GM18526 (cell line): ENCODE data around the gene LNX2.

Experiments used
- POLR2A ChIP-seq: IDR thresholded peaks from 3 replicates; pipeline ENCODE4 v1.6.1; 2011; ENCODE audit not compliant: insufficient read length; ENCODE audit errors: extremely low read depth

The LNX2 gene

DNA sequence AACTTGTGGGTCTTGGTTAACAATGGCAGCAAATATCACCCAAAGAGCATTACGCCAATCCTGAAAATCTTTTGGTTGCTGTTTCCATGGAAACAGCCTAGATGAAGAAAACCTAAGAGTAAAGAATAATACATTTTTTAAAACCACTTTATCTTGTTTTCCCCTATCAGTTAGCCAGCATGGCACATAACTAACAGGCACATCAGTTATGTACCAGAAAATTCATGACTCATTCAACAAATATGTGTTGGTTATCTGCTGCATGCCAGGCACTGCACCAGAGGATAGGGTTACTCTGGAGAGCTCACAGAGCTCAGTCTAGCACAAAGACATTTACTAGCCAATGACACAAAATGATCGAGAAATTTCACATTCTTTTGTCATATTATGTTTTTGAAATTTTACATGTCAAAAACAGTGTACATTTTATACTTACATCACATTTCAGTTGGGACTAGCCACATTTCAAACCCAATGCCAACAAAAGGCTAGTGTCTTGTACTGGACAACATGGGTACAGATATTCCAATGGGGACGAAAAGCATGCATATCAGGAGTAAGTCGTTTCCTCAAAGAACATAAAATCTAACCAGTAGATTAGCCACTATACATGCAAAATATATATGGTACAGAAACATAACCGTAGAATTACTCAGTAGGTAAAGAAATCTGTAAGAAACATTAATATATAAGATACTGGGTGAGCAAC is 20.3 kb downstream of the LNX2 start:
- no peak for TF ChIP-seq POLR2A

DNA sequence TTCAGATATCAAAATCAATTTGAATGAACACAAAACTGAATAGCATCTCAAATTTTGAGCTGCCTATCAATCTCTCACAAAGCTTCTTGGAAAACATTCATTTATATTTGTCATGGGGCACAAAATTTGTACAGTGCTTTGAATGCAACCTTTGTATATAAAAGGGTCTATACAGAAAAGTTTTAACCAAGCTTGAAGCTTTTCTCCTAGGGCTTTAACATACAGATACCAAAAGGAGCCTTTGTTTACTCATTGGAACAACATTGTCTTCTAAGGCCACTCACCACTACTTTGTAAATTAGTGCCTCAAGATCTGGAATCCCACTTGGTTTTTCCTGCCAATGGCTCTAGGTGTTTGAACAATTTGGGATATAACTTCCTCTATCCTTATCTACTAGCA is 21.2 kb downstream of the LNX2 start:
- no peak for TF ChIP-seq POLR2A

DNA sequence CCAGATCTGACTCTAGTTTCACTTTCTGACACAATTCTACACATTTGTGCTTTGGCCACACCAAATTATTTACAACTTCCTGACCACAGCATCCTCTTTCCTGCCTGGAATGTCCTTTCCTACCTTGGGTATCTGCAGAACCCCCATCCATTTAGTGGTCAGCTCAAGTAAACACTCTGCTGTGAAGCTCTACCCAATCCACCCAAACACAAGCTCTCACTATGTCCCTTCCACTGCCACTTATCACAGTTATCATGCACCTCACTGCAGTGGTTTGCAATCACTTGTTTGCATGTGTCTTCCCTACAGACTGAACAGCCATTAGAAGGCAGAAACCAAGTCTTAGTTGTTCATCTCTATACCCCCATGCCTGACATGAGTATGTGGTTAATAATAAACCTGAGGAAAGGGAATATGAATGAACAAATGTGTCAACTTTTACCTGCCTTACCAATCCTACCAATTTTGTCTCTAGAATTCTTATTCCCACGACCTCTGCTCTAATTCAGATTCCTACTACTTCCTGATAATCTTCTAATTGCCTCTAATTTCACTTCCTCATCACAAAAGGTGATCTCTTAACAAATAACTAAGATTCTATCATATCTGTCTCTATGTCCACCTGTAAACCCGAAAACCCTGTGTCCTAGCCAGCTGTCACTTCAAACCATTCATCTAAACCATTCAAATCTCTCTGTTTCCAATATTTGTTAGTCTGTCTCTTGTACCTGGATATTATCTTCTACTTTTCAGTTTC is 25.1 kb downstream of the LNX2 start:
- TF ChIP-seq POLR2A: no peak

DNA sequence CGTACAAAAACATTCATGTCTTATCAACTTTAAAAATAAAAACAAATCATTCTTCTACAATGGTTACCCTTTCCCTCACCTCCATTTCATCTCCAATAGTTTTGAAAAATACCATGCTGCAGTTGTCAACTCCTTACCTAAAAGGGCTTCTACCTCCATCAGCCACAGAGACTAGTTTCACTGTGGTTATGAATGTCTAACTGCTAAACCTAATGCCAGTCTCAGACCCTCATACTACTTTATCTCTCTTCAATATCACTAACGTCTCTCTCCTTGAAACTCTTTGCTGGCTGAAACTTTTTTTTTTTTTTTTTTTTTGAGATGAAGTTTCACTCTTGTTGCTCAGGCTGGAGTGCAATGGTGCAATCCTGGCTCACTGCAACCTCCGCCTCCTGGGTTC is 27.1 kb downstream of the LNX2 start:
- TF ChIP-seq POLR2A: no peak

DNA sequence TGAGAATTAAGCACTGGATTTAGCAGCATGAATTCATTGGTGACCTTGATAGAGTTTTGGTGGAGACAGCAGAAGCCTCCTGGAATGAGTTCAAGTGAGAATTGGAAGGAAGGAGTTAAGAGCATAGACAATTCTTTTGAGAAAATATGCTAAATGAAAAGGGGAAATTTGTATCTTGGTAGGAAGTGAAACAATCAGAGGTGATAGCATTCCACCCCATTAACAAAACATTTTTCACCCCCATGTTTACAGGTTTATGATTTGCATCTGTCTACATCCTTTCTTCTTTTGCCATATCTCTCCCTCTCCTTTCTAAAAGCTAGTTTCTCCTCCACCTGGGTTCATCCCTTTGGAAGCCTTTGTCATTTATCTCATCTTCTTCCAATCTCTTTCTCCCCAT is 27.5 kb downstream of the LNX2 start:
- TF ChIP-seq POLR2A: no peak

DNA sequence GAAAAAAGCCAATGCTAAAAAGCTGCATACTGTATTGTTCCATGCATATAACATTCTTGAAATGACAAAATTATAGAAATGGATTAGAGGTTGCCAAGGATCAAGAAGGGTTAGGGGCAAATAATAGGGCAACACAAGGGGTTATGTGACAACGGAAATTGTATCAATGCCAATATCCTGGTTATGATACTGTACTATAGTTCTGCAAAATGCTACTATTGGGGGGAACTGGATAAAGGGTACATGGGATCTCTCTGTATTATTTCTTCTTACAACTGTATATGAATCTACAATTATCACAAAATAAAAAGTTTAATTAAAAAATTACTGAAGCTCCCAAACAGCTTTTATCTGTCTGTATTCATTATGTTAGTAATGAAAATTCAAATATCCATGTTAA is 31.9 kb downstream of the LNX2 start:
- TF ChIP-seq POLR2A: no peak

DNA sequence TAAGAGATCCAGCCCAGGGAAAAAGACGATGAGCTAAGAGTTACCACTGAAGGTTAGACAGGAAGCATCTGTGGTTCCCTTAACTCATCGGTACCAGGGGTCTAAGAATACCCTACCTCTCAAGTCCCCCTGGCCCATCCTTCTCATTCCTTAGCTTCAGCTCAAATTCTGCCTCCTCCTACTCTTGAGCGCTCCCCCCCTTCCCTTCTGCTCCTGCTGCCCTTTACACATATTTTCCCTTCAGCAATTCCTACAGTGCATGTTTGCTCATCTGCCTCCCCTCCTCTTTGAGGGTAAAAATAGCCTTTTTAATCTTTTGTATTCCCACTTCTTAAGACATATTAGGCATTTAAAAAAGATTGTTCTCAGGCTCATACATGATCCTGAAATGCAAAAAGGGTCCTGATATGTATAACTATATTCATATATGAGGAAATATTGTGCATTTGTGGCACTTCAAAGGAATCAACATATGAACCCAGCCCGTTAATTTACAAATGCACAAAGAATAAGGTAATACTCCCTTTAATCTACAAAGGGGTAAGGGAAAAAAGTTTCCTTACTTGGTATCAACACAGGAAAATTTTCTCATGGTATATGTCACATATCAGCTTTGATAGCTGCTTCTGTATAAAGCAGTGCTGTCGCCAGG is 33.1 kb downstream of the LNX2 start:
- TF ChIP-seq POLR2A: no peak

DNA sequence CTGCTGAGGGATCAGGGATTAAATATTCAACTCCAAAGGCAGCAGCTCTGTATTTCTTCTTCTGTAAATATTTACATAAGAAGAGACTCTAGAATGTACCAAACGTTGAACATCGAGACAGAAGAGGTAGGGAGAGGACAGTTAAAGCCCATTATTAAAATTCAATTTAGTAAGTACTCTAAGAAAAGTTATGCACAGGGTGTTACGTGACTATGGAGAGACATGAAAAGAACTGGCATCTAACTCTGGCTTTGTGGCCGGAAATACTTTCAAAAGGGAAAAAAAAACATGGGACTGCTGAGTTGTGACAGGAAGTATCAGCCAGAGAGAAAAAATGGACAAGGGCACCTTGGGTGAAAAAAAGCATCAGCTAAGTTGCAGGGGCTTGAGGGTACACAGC is 36.7 kb downstream of the LNX2 start:
- no peak for TF ChIP-seq POLR2A

DNA sequence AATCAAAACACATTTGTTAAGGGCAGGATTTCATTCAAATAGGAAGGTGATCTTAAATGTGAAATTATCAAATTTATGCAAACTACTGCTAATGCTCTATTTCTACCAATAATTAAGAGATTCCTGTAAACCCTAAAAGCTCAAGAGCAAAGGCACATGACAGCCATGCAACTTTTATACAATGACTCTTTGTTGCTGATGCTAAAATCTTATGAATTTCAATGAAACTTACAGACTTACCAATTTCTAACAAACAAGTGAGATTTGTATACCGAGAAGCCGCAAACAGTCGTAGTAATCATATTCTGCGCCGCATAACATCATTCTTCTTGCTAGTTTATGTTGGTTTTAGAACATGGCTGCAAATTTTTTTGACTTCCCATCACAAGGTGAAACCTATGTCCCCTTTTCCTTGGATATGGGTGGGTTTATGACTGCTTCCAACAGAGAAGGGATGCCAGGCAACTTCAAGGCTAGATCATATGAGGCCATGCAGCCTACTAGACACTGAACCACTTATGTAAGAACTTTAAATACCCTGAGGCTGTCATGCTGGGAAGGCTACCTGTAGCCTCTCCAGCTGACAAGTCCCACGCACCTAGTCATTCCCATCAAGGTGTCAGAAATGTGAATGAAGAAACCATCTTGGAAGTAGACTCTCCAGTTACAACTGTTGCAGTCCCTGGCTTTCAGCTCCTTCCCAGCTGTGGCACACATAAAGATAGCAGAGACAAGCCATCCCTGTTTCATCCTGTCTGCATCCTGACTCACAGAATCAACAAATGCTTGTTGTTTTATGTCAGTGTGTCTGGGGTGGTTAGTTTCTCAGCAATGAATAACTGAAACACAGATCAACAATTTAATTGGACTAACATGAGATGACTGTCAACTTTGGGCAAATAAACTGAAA is 42.0 kb downstream of the LNX2 start:
- no peak for TF ChIP-seq POLR2A

DNA sequence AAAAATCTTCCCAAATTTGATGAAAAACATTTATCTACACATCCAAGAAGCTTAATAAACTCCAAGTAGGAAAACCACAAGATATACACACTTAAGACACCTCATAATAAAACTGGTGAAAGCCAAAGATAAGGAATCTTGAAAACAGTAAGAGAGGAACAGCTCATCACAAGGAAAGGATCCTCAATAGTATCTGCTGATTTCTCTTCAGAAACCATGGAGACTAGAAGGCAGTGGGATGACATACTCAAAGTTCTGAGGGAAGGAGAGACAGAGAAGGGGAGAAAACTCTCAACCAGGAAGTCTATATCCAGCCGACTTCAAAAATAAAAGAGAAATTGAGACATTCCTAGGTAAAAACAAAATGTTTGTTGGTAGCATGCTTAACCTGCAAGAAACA is 45.7 kb downstream of the LNX2 start:
- no peak for TF ChIP-seq POLR2A

DNA sequence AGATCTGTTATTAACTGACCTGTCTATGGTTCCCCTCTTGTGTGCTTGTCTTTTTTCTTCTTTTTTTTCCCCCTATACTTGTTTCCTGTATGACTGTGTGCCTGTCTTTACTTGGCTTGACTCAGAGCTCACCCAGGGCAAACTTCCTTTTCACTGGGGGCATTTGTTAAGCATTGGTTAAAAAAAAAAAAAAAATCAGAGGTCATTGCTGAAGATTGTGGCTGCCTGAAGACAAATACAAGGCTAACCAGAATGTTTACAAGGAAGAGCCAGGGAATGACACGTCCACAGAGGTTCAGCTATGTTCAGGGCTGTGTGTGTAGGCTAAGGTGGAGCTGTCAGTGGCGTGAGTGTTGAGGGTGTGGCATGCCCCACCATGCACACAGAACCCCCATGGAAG is 47.1 kb downstream of the LNX2 start:
- no peak for TF ChIP-seq POLR2A

DNA sequence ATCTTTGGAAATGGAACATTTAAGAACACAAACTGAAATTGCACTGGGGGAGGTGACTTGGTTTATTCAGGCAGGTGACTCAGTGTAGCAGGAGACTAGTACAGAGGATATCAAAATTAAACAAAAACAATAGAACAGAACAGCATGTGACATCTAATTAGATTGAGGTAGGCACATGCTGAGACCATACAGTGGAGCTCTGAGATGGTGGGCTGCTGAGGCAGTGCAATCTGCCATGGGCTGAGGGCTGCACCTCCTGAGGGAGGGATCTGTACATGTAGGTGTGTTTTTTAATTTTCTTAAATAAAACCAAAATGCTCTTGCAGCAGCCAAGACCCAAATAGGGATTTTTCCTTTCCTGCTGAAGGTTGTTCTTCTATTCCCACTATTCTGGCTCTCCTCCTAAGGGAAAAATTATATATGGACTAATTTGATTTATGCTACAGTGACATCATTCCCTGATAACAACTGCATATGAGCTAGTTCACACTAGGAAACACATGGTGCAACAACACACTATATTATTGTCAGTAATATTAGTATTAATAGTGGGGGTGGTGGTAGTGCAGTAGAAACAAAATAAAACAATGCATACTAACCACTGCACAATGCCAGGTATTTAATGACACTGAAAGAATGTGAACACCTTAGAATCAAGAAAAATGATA is 48.0 kb downstream of the LNX2 start:
- no peak for TF ChIP-seq POLR2A

DNA sequence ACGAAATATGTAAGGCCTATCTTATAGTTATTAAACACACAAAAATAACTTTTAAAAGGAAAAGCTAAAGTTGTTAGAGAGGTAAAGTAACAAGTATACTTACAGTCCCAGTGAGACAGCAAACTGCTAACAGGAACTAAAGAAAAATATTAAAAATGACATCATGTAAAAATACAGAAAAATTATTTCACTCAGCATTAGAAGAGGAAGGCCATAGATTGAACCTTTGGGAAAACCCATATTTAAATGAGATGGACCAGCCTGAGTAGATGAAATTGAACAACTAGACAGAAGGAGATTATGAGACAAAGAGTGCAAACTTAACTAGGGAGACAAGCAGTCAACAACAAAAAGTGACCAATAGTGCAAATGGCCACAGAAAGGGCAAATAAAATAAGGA is 49.4 kb downstream of the LNX2 start:
- TF ChIP-seq POLR2A: no peak

DNA sequence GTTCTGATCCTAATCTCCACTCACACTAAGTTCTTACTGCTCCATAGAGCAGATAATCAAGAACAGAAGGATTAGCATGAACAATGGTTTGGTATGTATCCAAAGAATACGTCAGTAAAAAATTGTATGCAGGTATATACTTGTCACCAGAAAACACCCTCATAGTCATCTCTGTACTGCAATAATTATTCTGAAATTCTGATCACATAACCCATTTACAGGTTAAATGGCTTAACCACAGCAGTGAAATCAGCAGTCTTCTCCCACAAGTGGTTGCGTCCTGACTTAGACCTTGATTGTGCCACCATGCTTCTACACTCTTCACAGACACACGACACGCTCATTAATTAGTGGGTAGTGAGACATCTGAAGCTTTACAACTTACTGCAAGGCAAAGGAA is 50.9 kb downstream of the LNX2 start:
- no peak for TF ChIP-seq POLR2A

DNA sequence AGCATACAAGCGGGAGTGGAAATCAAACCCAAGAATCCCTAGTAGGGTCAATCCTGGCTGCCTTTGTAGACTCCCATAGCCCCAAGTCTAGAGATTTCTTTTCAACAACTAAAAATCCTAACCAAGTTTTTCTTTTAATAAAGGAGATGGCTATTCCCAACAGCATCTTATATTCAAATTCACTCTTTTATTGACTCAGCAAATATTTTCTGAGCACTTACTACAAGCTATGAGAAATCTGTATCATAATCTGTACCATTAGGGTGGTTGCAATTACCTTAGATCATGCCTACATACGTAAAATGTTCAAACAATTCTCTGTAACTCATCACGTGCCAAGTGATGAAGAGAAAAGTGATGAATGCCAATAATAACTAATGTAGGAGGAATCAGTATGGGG is 54.5 kb downstream of the LNX2 start:
- no peak for TF ChIP-seq POLR2A
